OCI-LY7 (cell line): ENCODE results near the gene PDLIM1.

Source experiments
- CTCF ChIP-seq: fragments of 200-600 bp; sonication (generic); conservative IDR thresholded peaks from 2 replicates; pipeline ENCODE4 v1.5.1; 2014; ENCODE audit warnings: mild to moderate bottlenecking, antibody characterized with exemption, low read length, moderate library complexity, mixed read lengths
- EZH2phosphoT487 ChIP-seq: fragments of 200-600 bp; sonication (generic); IDR thresholded peaks from 2 replicates; pipeline ENCODE4 v1.6.1; 2018; ENCODE audit warnings: low read depth, borderline replicate concordance, mild to moderate bottlenecking, mixed run types, antibody characterized with exemption, low read length, moderate library complexity, mixed read lengths

GRCh38 chr10:95314192-95314918 lies 23.6 kb upstream of the PDLIM1 start:
- TF ChIP-seq CTCF = no peak
- TF ChIP-seq EZH2phosphoT487 = no peak
